HG02852 (cell line): Measurements from ENCODE around the gene ZBTB17.
A peak's percentile ranks its signal among the peaks of the same experiment; 100 is the strongest.
"Not testable (repeated sequence)": the region's sequence is repeated elsewhere in the genome, so short reads cannot be mapped to it uniquely, and the experiment has no call there.

Source experiments
- ATAC-seq: cut with Tn5 transposase; IDR thresholded peaks from one replicate; pipeline ENCODE4 v1.9.1; 2021; ENCODE audit warnings: mild to moderate bottlenecking, moderate library complexity; ENCODE audit not compliant: unreplicated experiment

ZBTB17 gene

GRCh38 chr1:15991427-15992186, 15.7 kb upstream of the ZBTB17 start:
- ATAC-seq, result no peak

- ATAC-seq, result no peak
Observed at GRCh38 chr1:15989776-15990175, 13.9 kb upstream of the ZBTB17 start.

GRCh38 chr1:15988856-15989736, 13.2 kb upstream of the ZBTB17 start:
- no peak for ATAC-seq

GRCh38 chr1:15985611-15986297, 9.9 kb upstream of the ZBTB17 start:
- no peak for ATAC-seq

GRCh38 chr1:15983275-15983674, 7.4 kb upstream of the ZBTB17 start:
- no peak for ATAC-seq

GRCh38 chr1:15981679-15982078, 5.8 kb upstream of the ZBTB17 start:
- no peak for ATAC-seq

GRCh38 chr1:15977947-15978346, 2.0 kb upstream of the ZBTB17 start:
- ATAC-seq, result not testable (repeated sequence)

GRCh38 chr1:15975358-15975804, 520 bp downstream of the ZBTB17 start:
- ATAC-seq, result peak; percentile 58

- no peak for ATAC-seq
Observed at GRCh38 chr1:15974855-15975254, 1.0 kb downstream of the ZBTB17 start.

- no peak for ATAC-seq
Observed at GRCh38 chr1:15973772-15974171, 2.1 kb downstream of the ZBTB17 start.

GRCh38 chr1:15972409-15972808, 3.5 kb downstream of the ZBTB17 start:
- ATAC-seq, result no peak

GRCh38 chr1:15970911-15971310, 5.0 kb downstream of the ZBTB17 start:
- ATAC-seq, result no peak

- no peak for ATAC-seq
Observed at GRCh38 chr1:15969321-15969880, 6.5 kb downstream of the ZBTB17 start.

- no peak for ATAC-seq
Observed at GRCh38 chr1:15968172-15968571, 7.7 kb downstream of the ZBTB17 start.

- no peak for ATAC-seq
Observed at GRCh38 chr1:15966956-15967344, 9.0 kb downstream of the ZBTB17 start.

GRCh38 chr1:15966081-15966955, 9.6 kb downstream of the ZBTB17 start:
- peak; percentile 65 for ATAC-seq

- ATAC-seq, result no peak
Observed at GRCh38 chr1:15965228-15965767, 10.6 kb downstream of the ZBTB17 start.

- ATAC-seq, result peak; percentile 37
Observed at GRCh38 chr1:15963968-15964648, 11.8 kb downstream of the ZBTB17 start.

- ATAC-seq, result no peak
Observed at GRCh38 chr1:15963363-15963967, 12.4 kb downstream of the ZBTB17 start.
